Smooth muscle cell of the coronary artery (primary cell): ENCODE data around the gene FCRL3. TPM values are rescaled to one million over a fixed set of nuclear protein-coding genes. Genes with fewer than 3 reads are reported as not detected.

Source experiments
- total RNA-seq: library from RNA; depleted of rRNA; stranded (reverse); fragments of >200 nt; gene quantifications from 2 replicates; pipeline ENCODE4 v1.2.3, GENCODE V29; 2014; ENCODE audit warnings: low replicate concordance

The FCRL3 gene
- not detected in 2 replicates for total RNA-seq

GRCh38 chr1:157700732-157701131 is at the start of gene FCRL3:
TSS of gene FCRL3 (minus strand) at chr1:157700769. CDS start at chr1:157700489, 280 bp downstream.

Other genes starting within 250 kb of the FCRL3 start
- gene FCRL5, start 148.3 kb downstream of the FCRL3 start, total RNA-seq: not detected in 2 replicates
- gene FCRL4, start 102.7 kb downstream of the FCRL3 start, total RNA-seq: not detected in 2 replicates
- not detected in 2 replicates for gene FCRL2, start 76.4 kb upstream of the FCRL3 start, total RNA-seq
- 0.35 TPM in 1 of 2 replicates, not detected in the other for gene FCRL1, start 119.4 kb upstream of the FCRL3 start, total RNA-seq
- gene CD5L, start 141.0 kb upstream of the FCRL3 start, total RNA-seq: not detected in 2 replicates